Measurements from ENCODE around the gene TTLL9.

The TTLL9 gene

DNA sequence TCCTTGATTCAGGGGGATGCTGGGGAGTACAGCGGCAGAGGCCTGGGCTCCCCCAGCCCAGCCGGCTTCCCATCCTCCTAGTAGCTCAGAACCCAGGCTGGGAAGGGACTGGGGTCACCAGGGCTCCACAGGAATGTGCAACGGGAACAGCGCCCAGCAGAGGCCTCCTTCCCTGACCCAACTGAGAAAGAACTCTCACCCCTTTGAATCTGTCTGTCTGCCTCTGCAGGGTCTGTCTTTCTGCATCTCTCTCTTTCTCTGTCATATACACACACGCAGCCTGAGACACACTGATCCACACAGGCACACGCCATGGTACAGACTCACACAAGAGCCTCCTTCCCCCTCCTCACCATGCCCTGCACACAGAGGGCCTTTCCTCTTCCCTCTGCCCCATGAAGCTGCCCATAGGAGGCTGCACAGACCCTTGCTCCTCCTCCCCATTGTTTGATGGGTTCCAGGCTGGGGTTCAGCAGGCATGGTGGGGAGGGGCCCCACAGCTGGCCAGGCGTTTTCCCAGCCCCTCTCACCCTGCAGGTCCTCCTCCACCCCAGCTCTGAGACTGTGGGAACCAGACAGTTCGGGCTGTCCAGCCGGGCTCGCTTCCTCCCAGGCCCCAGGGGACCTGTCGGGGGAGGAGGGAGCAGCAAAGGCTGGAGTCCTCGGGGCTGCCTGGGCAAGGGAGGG, 27.8 kb upstream of the TTLL9 start:
- Histone ChIP-seq H3K9me3 (ENCODE audit: control extremely low read depth in 1 of 5, control insufficient read depth in 4 of 5, insufficient read depth in 2 of 5, low read depth in 1 of 5, low read length in 4 of 5) (no peaks in the 10 kb centered on the region), H3K4me3 (ENCODE audit: control insufficient read depth in 1 of 7, extremely low read depth in 1 of 7, insufficient read depth in 4 of 7, low read depth in 2 of 7, low read length in 6 of 7) (no peak overlapping the region), H3K4me1 (ENCODE audit: control extremely low read depth in 1 of 4, control insufficient read depth in 4 of 4, insufficient read depth in 4 of 4, low read length in 3 of 4) (peaks cover 0 to 23% (median 14%) of the 10 kb centered on the region in 4 experiments), H3K27ac (ENCODE audit: insufficient read depth in 1 of 2, low read depth in 1 of 2, low read length in 2 of 2, poor library complexity in 1 of 2, severe bottlenecking in 2 of 2) (no peak overlapping the region), H3K36me3 (ENCODE audit: control insufficient read depth in 4 of 4, insufficient read depth in 4 of 4, low read length in 3 of 4) (no peaks in the 10 kb centered on the region), H3K27me3 (replicated peaks in 2 of 5; ENCODE audit: control insufficient read depth in 4 of 5, insufficient read depth in 5 of 5, low read length in 4 of 5) (no peaks in the 10 kb centered on the region)
- ChIA-PET CTCF (interaction anchor here (1.3 to 7.6 kb wide), 4 partner anchors 8 to 22 kb away, joined by 3 to 131 read pairs (median 11); partner anchors contain the start of gene MYLK2), POLR2A (no interaction called here)
- 97% methylated on average over 4 of the region's 12 CpGs for WGBS (ENCODE audit: insufficient coverage)
- no peak for DNase-seq

- 88% methylated on average over 6 of the region's 6 CpGs for WGBS (ENCODE audit: insufficient coverage)
- ChIA-PET CTCF (interaction anchor here (1.3 to 7.6 kb wide), 4 partner anchors 9 to 22 kb away, joined by 3 to 131 read pairs (median 11); partner anchors contain the start of gene MYLK2), POLR2A (no interaction called here)
- Histone ChIP-seq H3K36me3 (ENCODE audit: control insufficient read depth in 4 of 4, insufficient read depth in 4 of 4, low read length in 3 of 4) (no peaks in the 10 kb centered on the region), H3K27ac (ENCODE audit: insufficient read depth in 1 of 2, low read depth in 1 of 2, low read length in 2 of 2, poor library complexity in 1 of 2, severe bottlenecking in 2 of 2) (no peak overlapping the region), H3K9me3 (ENCODE audit: control extremely low read depth in 1 of 5, control insufficient read depth in 4 of 5, insufficient read depth in 2 of 5, low read depth in 1 of 5, low read length in 4 of 5) (no peaks in the 10 kb centered on the region), H3K27me3 (replicated peaks in 2 of 5; ENCODE audit: control insufficient read depth in 4 of 5, insufficient read depth in 5 of 5, low read length in 4 of 5) (no peaks in the 10 kb centered on the region), H3K4me3 (ENCODE audit: control insufficient read depth in 1 of 7, extremely low read depth in 1 of 7, insufficient read depth in 4 of 7, low read depth in 2 of 7, low read length in 6 of 7) (no peak overlapping the region), H3K4me1 (ENCODE audit: control extremely low read depth in 1 of 4, control insufficient read depth in 4 of 4, insufficient read depth in 4 of 4, low read length in 3 of 4) (peaks cover 0 to 16% (median 7%) of the 10 kb centered on the region in 4 experiments)
- DNase-seq, result no peak
These were observed 27.1 kb upstream of the TTLL9 start for GRCh38 chr20:31843288-31843687.

DNA sequence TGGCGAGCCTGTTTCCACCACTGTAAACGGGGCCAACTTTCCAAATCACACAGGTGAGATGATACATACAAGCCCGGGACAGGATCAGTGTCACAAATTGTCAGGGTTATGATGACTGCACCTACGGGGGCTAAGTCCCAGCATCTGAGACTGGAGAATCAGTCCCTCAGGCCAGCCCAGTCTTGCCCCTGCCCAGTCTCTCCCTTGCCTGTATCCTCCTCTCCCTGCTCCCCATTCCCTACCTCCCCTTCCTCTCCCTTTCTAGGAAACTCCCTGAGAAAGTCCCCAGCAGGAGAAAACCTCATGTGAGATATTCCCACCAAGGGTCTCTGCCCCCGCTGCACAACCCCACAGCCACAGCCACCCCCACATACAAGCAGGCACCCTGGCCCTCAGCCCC, 26.6 kb upstream of the TTLL9 start:
- peaks cover 0 to 10% (median 1%) of the 10 kb centered on the region in 4 experiments for H3K4me1 ChIP-seq (ENCODE audit: control extremely low read depth in 1 of 4, control insufficient read depth in 4 of 4, insufficient read depth in 4 of 4, low read length in 3 of 4)
- H3K27ac ChIP-seq (ENCODE audit: insufficient read depth in 1 of 2, low read depth in 1 of 2, low read length in 2 of 2, poor library complexity in 1 of 2, severe bottlenecking in 2 of 2), result no peak overlapping the region
- no peak overlapping the region for H3K4me3 ChIP-seq (ENCODE audit: control insufficient read depth in 1 of 7, extremely low read depth in 1 of 7, insufficient read depth in 4 of 7, low read depth in 2 of 7, low read length in 6 of 7)
- ChIA-PET POLR2A (interaction anchor here (0.6 kb wide), 1 partner anchor 37 kb away, joined by 4 read pairs; no protein-coding TSS in a partner anchor), CTCF (interaction anchor here (1.3 to 7.6 kb wide), 4 partner anchors 10 to 23 kb away, joined by 3 to 131 read pairs (median 12); partner anchors contain the start of gene MYLK2)
- H3K9me3 ChIP-seq (ENCODE audit: control extremely low read depth in 1 of 5, control insufficient read depth in 4 of 5, insufficient read depth in 2 of 5, low read depth in 1 of 5, low read length in 4 of 5), result no peaks in the 10 kb centered on the region
- H3K36me3 ChIP-seq (ENCODE audit: control insufficient read depth in 4 of 4, insufficient read depth in 4 of 4, low read length in 3 of 4), result no peaks in the 10 kb centered on the region
- no peak for DNase-seq
- 98% methylated on average over 5 of the region's 5 CpGs for WGBS (ENCODE audit: insufficient coverage)
- H3K27me3 ChIP-seq (replicated peaks in 2 of 5; ENCODE audit: control insufficient read depth in 4 of 5, insufficient read depth in 5 of 5, low read length in 4 of 5), result peaks cover 0 to 3% (median 2%) of the 10 kb centered on the region in 5 experiments

- Histone ChIP-seq H3K27me3 (replicated peaks in 2 of 5; ENCODE audit: control insufficient read depth in 4 of 5, insufficient read depth in 5 of 5, low read length in 4 of 5) (peaks cover 0 to 12% (median 4%) of the 10 kb centered on the region in 5 experiments), H3K27ac (ENCODE audit: insufficient read depth in 1 of 2, low read depth in 1 of 2, low read length in 2 of 2, poor library complexity in 1 of 2, severe bottlenecking in 2 of 2) (no peak overlapping the region), H3K4me3 (ENCODE audit: control insufficient read depth in 1 of 7, extremely low read depth in 1 of 7, insufficient read depth in 4 of 7, low read depth in 2 of 7, low read length in 6 of 7) (no peak overlapping the region), H3K36me3 (ENCODE audit: control insufficient read depth in 4 of 4, insufficient read depth in 4 of 4, low read length in 3 of 4) (no peaks in the 10 kb centered on the region), H3K9me3 (ENCODE audit: control extremely low read depth in 1 of 5, control insufficient read depth in 4 of 5, insufficient read depth in 2 of 5, low read depth in 1 of 5, low read length in 4 of 5) (no peaks in the 10 kb centered on the region), H3K4me1 (ENCODE audit: control extremely low read depth in 1 of 4, control insufficient read depth in 4 of 4, insufficient read depth in 4 of 4, low read length in 3 of 4) (peaks cover 0 to 10% (median under 1%) of the 10 kb centered on the region in 4 experiments)
- WGBS (ENCODE audit: insufficient coverage), result 97% methylated on average over 27 of the region's 28 CpGs
- ChIA-PET POLR2A (no interaction called here), CTCF (interaction anchor here (1.2 to 7.6 kb wide), 5 partner anchors 8 to 24 kb away, joined by 4 to 131 read pairs (median 7); partner anchors contain the start of gene MYLK2)
- DNase-seq, result no peak
These were observed 25.6 kb upstream of the TTLL9 start for GRCh38 chr20:31844737-31845299.

GRCh38 chr20:31845300-31845863, 25.1 kb upstream of the TTLL9 start, which contains the start of gene FOXS1:
FOXS1 (minus strand) TSS chr20:31845604; CDS start chr20:31845542, 62 bp downstream.
- WGBS (ENCODE audit: insufficient coverage), result 93% methylated on average over 18 of the region's 21 CpGs
- H3K36me3 ChIP-seq (ENCODE audit: control insufficient read depth in 4 of 4, insufficient read depth in 4 of 4, low read length in 3 of 4), result no peaks in the 10 kb centered on the region
- no peak for DNase-seq
- CTCF ChIA-PET, result interaction anchor here (1.2 to 7.6 kb wide), 5 partner anchors 8 to 25 kb away, joined by 4 to 131 read pairs (median 7); partner anchors contain the start of gene MYLK2
- no peaks in the 10 kb centered on the region for H3K9me3 ChIP-seq (ENCODE audit: control extremely low read depth in 1 of 5, control insufficient read depth in 4 of 5, insufficient read depth in 2 of 5, low read depth in 1 of 5, low read length in 4 of 5)
- peaks cover 0 to 18% (median 6%) of the 10 kb centered on the region in 5 experiments for H3K27me3 ChIP-seq (replicated peaks in 2 of 5; ENCODE audit: control insufficient read depth in 4 of 5, insufficient read depth in 5 of 5, low read length in 4 of 5)
- H3K4me3 ChIP-seq (ENCODE audit: control insufficient read depth in 1 of 7, extremely low read depth in 1 of 7, insufficient read depth in 4 of 7, low read depth in 2 of 7, low read length in 6 of 7), result no peak within 1 kb of the TSS
- H3K4me1 ChIP-seq (ENCODE audit: control extremely low read depth in 1 of 4, control insufficient read depth in 4 of 4, insufficient read depth in 4 of 4, low read length in 3 of 4), result peaks cover 0 to 10% (median under 1%) of the 10 kb centered on the region in 4 experiments
- POLR2A ChIA-PET, result no interaction called here
- H3K27ac ChIP-seq (ENCODE audit: insufficient read depth in 1 of 2, low read depth in 1 of 2, low read length in 2 of 2, poor library complexity in 1 of 2, severe bottlenecking in 2 of 2), result no peak within 1 kb of the TSS

GRCh38 chr20:31846793-31847138, 23.7 kb upstream of the TTLL9 start:
- Histone ChIP-seq H3K36me3 (ENCODE audit: control insufficient read depth in 4 of 4, insufficient read depth in 4 of 4, low read length in 3 of 4) (no peaks in the 10 kb centered on the region), H3K27me3 (replicated peaks in 2 of 5; ENCODE audit: control insufficient read depth in 4 of 5, insufficient read depth in 5 of 5, low read length in 4 of 5) (peaks cover 0 to 32% (median 11%) of the 10 kb centered on the region in 5 experiments), H3K4me1 (ENCODE audit: control extremely low read depth in 1 of 4, control insufficient read depth in 4 of 4, insufficient read depth in 4 of 4, low read length in 3 of 4) (peaks cover 0 to 10% (median under 1%) of the 10 kb centered on the region in 4 experiments), H3K27ac (ENCODE audit: insufficient read depth in 1 of 2, low read depth in 1 of 2, low read length in 2 of 2, poor library complexity in 1 of 2, severe bottlenecking in 2 of 2) (no peak overlapping the region), H3K9me3 (ENCODE audit: control extremely low read depth in 1 of 5, control insufficient read depth in 4 of 5, insufficient read depth in 2 of 5, low read depth in 1 of 5, low read length in 4 of 5) (no peaks in the 10 kb centered on the region), H3K4me3 (ENCODE audit: control insufficient read depth in 1 of 7, extremely low read depth in 1 of 7, insufficient read depth in 4 of 7, low read depth in 2 of 7, low read length in 6 of 7) (no peak overlapping the region)
- DNase-seq, result no peak
- CTCF ChIA-PET, result interaction anchor here (0.7 to 7.6 kb wide), 23 partner anchors 9 to 377 kb away, joined by 3 to 131 read pairs (median 4); partner anchors contain the start of genes MYLK2 and PDRG1
- 92% methylated on average over 2 of the region's 3 CpGs for WGBS (ENCODE audit: insufficient coverage)
- POLR2A ChIA-PET, result no interaction called here
